ENCODE data around the gene DPP4. TPM values are rescaled to one million over a fixed set of nuclear protein-coding genes. Genes with fewer than 3 reads are reported as not detected.

The DPP4 gene
- total RNA-seq, result 0.27 TPM

GRCh38 chr2:162073888-162074631 lies at the start of gene DPP4:
Gene DPP4 (minus strand): TSS chr2:162074215. CDS start chr2:162073981, 234 bp downstream.
- DNase-seq (ENCODE audit: low read depth in 2 of 3, low spot score in 2 of 3), result peak in 2 of 3 donors; percentile 25 to 44

DNA sequence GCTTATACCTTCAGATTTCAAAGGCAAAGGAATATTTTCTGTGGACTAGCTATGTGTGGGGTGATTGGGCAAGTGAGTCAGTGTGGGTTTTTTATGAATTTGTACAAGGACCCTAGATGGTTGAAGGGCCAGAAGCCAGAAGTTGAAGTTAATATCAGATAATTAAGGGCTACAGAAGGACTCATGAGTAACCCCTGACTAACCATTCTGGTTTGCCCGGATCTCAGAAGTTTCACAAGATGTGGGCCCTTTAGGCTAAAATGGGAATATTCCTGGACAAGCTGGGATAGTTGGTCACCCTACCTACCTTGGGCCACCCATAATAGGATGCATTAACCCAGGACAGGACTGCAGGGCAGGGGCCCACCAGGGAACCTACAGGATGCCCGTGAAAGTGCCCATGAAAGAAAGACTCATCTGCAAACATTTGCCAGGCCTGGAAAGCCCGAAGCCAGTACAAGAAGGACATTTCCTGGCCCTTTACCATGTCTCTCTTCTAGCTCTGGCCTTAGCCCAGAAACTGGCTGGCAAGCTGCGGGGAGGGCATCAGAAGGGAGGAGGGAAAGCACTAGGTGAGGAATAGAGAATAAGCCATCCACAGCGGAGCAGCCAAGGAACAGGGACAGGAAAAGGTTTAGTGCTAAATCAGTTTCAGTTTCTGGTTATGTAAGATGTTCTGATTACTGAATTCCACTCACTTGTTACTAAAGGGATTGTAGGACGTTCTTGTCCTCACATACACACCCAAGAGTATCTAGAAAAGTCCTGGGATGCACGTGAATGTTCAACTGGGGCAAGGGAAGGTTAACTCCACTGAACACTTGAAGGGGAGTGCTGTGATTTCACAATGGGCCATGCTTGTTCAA lies 44.4 kb upstream of the DPP4 start:
- DNase-seq (ENCODE audit: low read depth in 2 of 3, low spot score in 2 of 3), result no peak

DNA sequence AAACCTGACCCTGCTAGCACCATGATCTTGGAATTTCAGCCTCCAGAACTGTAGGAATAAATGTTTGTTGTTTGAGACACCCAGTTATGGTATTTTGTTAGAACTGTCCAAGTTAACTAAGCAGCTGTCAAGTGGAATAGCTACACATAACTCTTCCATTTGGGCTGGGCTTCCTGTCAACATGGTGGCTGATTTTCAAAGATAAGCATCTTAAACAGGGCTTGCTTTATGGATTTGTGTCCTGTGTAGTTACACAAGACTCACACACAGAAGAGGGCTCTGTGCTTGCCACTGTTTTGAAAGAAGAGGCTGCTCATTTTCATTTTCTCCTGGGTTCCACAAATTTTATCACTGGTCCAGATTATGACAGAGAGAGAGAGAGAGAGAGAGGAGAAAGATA lies 42.3 kb upstream of the DPP4 start:
- no peak for DNase-seq (ENCODE audit: low read depth in 2 of 3, low spot score in 2 of 3)

GRCh38 chr2:162115076-162115475 lies 41.1 kb upstream of the DPP4 start:
- DNase-seq (ENCODE audit: low read depth in 2 of 3, low spot score in 2 of 3), result no peak

- no peak for DNase-seq (ENCODE audit: low read depth in 2 of 3, low spot score in 2 of 3)
Measured at GRCh38 chr2:162114271-162114670, 40.3 kb upstream of the DPP4 start.

- DNase-seq (ENCODE audit: low read depth in 2 of 3, low spot score in 2 of 3), result peak in 1 of 3 donors; percentile 21
Measured at GRCh38 chr2:162113776-162114168, 39.8 kb upstream of the DPP4 start.

GRCh38 chr2:162113088-162113775 lies 39.2 kb upstream of the DPP4 start:
- DNase-seq (ENCODE audit: low read depth in 2 of 3, low spot score in 2 of 3), result no peak

DNA sequence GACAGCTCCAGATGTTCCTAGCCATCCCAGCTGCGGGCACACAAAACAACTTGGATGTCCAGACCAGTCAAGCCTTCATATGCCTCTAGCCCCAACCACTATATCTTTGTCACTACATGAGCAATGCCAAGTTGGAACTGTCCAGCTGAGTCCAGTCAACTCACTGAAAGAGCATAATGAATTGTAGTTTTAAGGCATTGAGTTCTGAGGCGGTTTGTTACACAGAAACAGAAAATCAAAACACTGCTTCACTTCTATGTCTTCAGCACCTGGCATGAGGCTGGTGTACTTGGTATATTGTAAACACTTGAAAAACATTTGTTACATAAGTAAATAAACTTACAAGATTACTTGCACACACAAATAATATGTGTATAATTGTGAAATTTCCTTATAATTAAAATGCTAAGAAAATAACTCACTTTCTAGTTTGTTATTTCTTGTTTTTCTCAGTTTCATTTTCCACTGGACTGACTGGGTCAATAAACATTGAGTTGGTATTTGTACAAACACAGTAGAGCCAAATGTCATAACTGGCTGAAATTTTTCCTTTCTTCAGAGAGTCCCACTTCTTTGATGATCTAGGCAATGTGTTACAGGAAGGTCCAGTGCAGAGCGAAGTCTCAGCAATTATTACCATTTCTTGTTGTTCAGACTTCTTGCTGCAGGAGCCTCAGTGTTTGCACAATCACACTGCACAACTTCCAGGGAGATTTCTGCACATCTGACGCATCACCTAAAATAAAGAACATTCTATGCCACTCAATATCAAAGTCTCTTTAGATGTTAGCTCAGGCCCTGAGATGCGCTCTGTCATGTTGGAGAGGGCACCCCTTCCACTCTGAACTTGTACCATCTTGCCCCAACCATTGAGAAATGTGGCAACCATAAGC lies 38.2 kb upstream of the DPP4 start:
- no peak for DNase-seq (ENCODE audit: low read depth in 2 of 3, low spot score in 2 of 3)

DNA sequence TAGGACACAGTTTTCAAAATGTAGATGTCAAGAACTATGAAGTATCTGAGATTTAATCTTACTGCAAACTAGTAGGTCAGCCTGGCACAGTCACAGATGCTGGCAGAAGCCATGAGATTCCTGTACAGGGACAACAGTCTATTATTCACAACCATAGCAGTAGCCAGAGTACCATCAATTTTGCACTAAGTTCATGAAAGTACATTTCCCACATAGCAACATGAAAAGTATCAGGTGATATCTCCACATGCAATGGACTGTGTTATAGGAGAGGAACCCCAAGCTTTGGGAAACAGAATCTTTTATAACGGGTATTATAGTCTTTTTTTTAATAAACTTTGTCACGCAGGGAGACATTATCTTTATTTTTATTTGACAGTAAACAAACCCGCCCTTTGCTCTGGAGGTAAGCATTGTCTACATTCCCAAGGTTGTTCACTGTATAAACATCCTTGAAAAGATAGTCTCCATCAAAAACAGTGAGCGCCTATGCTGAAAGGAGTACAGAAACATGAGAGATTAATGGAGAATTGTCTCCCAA lies 33.4 kb upstream of the DPP4 start:
- DNase-seq (ENCODE audit: low read depth in 2 of 3, low spot score in 2 of 3), result no peak

DNA sequence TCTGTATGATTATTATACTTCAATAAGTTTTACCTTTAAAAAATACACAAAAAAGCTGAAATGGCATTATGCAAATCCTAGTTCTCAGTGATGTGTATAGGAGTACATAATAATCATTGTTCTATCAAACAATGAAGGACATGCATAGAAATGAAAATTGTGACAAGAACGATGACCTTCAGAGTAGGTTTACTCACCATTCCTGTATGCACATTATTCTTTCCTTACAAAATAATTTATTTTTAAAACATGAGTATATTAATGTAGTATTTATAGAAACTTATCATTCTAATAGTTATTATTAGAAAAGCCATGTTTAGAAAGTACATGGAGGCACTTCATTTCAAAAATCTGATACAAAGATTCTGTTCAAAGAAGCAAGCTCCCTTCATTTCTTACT lies 32.7 kb upstream of the DPP4 start:
- DNase-seq (ENCODE audit: low read depth in 2 of 3, low spot score in 2 of 3), result no peak

- DNase-seq (ENCODE audit: low read depth in 2 of 3, low spot score in 2 of 3), result no peak
Measured at GRCh38 chr2:162106146-162106551, 32.1 kb upstream of the DPP4 start.

- no peak for DNase-seq (ENCODE audit: low read depth in 2 of 3, low spot score in 2 of 3)
Measured at GRCh38 chr2:162103443-162104009, 29.5 kb upstream of the DPP4 start.

- DNase-seq (ENCODE audit: low read depth in 2 of 3, low spot score in 2 of 3), result no peak
Measured at GRCh38 chr2:162100579-162100978, 26.6 kb upstream of the DPP4 start.

DNA sequence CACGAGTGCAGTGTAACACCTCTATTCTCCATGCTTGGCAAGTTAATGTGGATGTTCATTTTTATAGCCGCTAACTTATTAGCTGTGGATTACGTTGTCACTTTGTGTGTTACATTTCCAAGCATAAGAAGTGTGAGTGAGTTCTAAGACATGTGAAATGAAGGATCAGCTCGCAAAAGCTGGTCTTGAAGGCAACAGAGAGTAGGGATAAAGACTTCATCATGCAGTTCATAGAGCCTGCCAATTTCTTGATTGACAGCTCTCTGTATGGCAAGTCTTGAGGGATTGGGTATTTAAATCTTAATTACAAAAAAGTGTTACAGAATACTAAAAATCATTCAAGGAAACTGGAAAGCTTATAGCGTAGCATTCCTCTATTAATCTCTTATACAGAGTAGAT lies 25.8 kb upstream of the DPP4 start:
- no peak for DNase-seq (ENCODE audit: low read depth in 2 of 3, low spot score in 2 of 3)

- DNase-seq (ENCODE audit: low read depth in 2 of 3, low spot score in 2 of 3), result no peak
Measured at GRCh38 chr2:162092658-162093556, 18.9 kb upstream of the DPP4 start.

DNA sequence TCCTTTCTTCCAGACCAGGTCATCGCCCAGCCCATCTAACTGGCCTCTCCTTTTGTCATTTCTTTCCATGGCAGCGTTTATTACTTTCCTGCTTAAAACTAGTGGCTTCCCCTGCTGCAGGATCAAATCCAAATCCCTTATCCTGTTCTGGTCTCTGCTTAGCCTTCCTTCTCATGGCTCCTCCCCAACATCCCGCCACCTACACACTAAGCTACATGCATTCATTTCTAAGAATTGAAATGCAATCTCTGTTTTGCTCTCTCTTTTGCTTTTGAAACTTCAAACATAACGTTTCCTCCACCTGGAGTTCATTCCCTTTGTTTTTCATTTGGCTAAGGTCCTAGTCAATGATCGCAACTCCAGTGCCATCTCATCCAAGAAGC lies 18.0 kb upstream of the DPP4 start:
- no peak for DNase-seq (ENCODE audit: low read depth in 2 of 3, low spot score in 2 of 3)

DNA sequence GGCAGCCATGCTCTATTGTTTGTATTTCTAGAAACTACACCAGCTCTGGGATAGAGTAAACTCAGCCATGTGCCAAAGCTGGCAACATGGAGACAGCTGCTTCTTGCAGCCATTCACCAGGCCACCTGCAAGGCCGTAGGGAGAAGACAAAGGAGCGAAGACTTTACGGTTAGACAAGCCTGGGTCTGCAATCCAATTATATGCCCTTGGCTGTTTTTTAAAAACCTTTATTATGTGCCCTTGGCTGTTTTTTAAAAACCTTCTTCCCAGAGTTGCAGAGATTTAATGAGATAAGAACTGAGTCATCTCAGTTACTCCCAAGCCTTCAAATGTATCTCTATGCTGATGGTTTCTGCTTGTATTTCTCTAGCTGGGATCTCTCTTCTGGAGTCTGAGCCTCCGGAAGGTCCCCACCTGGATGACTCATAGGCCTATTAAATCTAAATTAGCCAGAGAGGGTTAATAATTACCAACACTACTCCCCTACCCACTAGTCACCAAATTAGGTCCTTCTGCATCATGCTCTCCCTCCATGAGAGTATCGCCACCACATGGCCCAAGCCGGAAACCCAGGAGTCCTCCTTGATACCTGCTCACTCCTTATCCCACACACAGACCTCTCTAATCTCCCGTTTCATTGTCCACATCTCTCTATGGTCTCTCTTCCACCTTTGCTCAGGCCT lies 17.5 kb upstream of the DPP4 start:
- no peak for DNase-seq (ENCODE audit: low read depth in 2 of 3, low spot score in 2 of 3)

DNA sequence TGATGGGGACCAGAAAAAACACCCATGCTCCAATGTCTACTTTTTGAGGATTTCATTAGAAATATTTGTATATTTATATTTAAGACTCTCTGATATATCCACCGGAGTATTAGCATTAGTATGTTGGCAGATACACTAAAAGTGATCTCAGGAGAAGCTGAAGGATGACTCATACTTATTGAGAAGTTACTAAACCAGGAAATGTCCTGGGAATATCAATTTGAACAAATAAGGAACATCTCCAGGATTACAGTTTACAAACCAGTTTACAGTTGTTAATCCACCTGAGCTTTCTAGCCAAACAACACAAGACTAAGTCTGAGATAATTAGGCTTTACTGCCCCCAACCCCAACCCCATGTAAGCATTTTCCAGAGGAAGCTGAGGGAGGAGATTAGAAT lies 16.1 kb upstream of the DPP4 start:
- DNase-seq (ENCODE audit: low read depth in 2 of 3, low spot score in 2 of 3), result no peak

Data from hematopoietic multipotent progenitor cell (in vitro differentiated cells).